Kidney (tissue), 14 donors: ENCODE results near the gene USP36. TPM values are rescaled to one million over a fixed set of nuclear protein-coding genes. Genes with fewer than 3 reads are reported as not detected.
"Not testable (repeated sequence)": the region's sequence is repeated elsewhere in the genome, so short reads cannot be mapped to it uniquely, and the experiment has no call there.

Experiments used
- DNase-seq, 5 donors: peaks; one replicate each; pipeline ENCODE4 v3.0.0-alpha.2; 2013 to 2020
- FAIRE-seq: peaks from 2 replicates; lab custom pipeline; 2012; peaks lifted over from hg19 to GRCh38; lab: Jason Lieb, UNC
- H3K27ac ChIP-seq, 2 donors: one replicate each; pipeline ENCODE4 v1.7.0; 2013; ENCODE audit warnings: low read depth in 2 of 2, low read length in 2 of 2, inconsistent platforms in 1 of 2
- H3K27me3 ChIP-seq: one replicate; pipeline ENCODE4 v1.7.1; 2013; ENCODE audit warnings: low read length, inconsistent platforms; ENCODE audit not compliant: control insufficient read depth, insufficient read depth
- H3K36me3 ChIP-seq, 3 donors: one replicate each; pipeline versions ENCODE4 v1.7.0 to v1.7.1; 2013; ENCODE audit warnings: low read length in 3 of 3, control low read depth in 1 of 3, inconsistent platforms in 1 of 3; ENCODE audit not compliant: insufficient read depth in 3 of 3, control insufficient read depth in 2 of 3
- H3K4me1 ChIP-seq, 3 donors: one replicate each; pipeline versions ENCODE4 v1.7.0 to v1.7.1; 2013; ENCODE audit warnings: low read length in 3 of 3, inconsistent platforms in 1 of 3, low read depth in 1 of 3; ENCODE audit not compliant: control insufficient read depth in 2 of 3, insufficient read depth in 2 of 3
- H3K4me3 ChIP-seq, 3 donors: one replicate each; pipeline versions ENCODE4 v1.7.0 to v1.8.1; 2013; ENCODE audit warnings: low read length in 3 of 3, control low read depth in 1 of 3, inconsistent platforms in 1 of 3
- H3K9ac ChIP-seq, 3 donors: one replicate each; pipeline versions ENCODE4 v1.7.0 to v1.7.1; 2013; ENCODE audit warnings: low read length in 3 of 3, control low read depth in 1 of 3, inconsistent platforms in 1 of 3
- H3K9me3 ChIP-seq, 3 donors: one replicate each; pipeline versions ENCODE4 v1.7.0 to v1.7.1; 2013; ENCODE audit warnings: low read length in 3 of 3, control low read depth in 1 of 3, inconsistent platforms in 1 of 3; ENCODE audit not compliant: control insufficient read depth in 2 of 3, insufficient read depth in 1 of 3
- CTCF ChIP-seq: IDR thresholded peaks from 3 replicates; pipeline ENCODE4 v1.5.1; 2012; ENCODE audit warnings: mild to moderate bottlenecking, moderate library complexity, borderline replicate concordance; ENCODE audit not compliant: insufficient read depth; ENCODE audit errors: extremely low read depth
- intact Hi-C: fragments of 100-400 bp; cut with DNase I; formaldehyde crosslinking; loops from one replicate; pipeline ENCODE4 v1.11.1; 2022
- polyA plus RNA-seq: library from polyadenylated mRNA; stranded (reverse); fragments of 350-450 nt; fragmentation: Illumina TruSeq; extraction: RNeasy Lipid Tissue Mini Kit (QIAGEN cat#74804); gene quantifications from one replicate; pipeline ENCODE4 v1.2.3, GENCODE V29; 2014; ENCODE audit warnings: low read depth, low replicate concordance; ENCODE audit not compliant: insufficient read depth
- total RNA-seq: library from RNA; stranded (reverse); fragmentation: NEBNext Ultra II Directional; extraction: Animal tissue kit (Norgen Biotek cat#: 25700); gene quantifications from one replicate; pipeline ENCODE4 v1.2.1, GENCODE V29; 2021
- donor health status: control.
- donor health status: control.
- donor health status: control.
- donor health status: control.
- donor health status: control.
- donor health status: DM: yes; HTN: yes; CAD: no.
- donor health status: Normal renal cell carcinoma (clear cell type).

Gene USP36
- total and polyA plus RNA-seq, 2 donors from 2014 or later: 17.0 to 66.2 TPM

DNA sequence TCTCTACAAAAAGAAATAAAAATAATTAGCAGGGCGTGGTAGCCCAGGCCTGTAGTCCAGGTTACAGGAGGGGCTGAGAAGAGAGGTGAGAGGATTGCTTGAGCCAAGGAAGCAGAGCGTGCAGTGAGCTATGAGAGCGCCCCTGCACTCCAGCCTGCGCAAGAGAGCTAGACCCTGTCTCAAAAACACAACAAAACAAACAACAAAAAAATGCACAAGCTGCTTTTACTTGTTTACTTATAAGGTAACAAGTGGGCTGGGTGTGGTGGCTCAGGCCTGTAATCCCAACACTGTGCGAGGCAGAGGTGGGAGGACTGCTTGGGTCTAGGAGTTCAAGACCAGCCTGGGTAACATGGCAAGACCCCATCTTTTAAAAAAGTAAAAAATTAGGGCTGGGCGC is 60.3 kb downstream of the USP36 start:
- DNase-seq: peak in 1 of 5 donors; percentile 56

GRCh38 chr17:78779850-78780249 is 60.8 kb downstream of the USP36 start:
- intact Hi-C loops: no loop called here
- peaks cover 0 to 10% (median 0%) of the 10 kb centered on the region in 3 donors for H3K4me1 ChIP-seq
- no peak for FAIRE-seq
- peak in 1 of 5 donors; percentile 49 for DNase-seq
- peak overlapping the region in 2 of 3 donors; percentile 40 to 51 for H3K9ac ChIP-seq
- no peak for TF ChIP-seq CTCF
- no peaks in the 10 kb centered on the region for H3K27me3 ChIP-seq
- peak overlapping the region; percentile 55 to 56 for H3K27ac ChIP-seq
- H3K36me3 ChIP-seq: no peaks in the 10 kb centered on the region
- peak overlapping the region in 1 of 3 donors; percentile 21 for H3K4me3 ChIP-seq
- H3K9me3 ChIP-seq: no peaks in the 10 kb centered on the region

More for the DNA sequence above, 60.3 kb downstream of the USP36 start:
- H3K4me3 ChIP-seq: peak overlapping the region in 1 of 3 donors; percentile 21
- no peaks in the 10 kb centered on the region for H3K27me3 ChIP-seq
- peak overlapping the region in 1 of 3 donors; percentile 40 for H3K9ac ChIP-seq
- no peak for TF ChIP-seq CTCF
- intact Hi-C loops: no loop called here
- peaks cover 0 to 10% (median 0%) of the 10 kb centered on the region in 3 donors for H3K4me1 ChIP-seq
- FAIRE-seq: no peak
- H3K36me3 ChIP-seq: no peaks in the 10 kb centered on the region
- no peaks in the 10 kb centered on the region for H3K9me3 ChIP-seq
- peak overlapping the region; percentile 33 to 55 for H3K27ac ChIP-seq

DNA sequence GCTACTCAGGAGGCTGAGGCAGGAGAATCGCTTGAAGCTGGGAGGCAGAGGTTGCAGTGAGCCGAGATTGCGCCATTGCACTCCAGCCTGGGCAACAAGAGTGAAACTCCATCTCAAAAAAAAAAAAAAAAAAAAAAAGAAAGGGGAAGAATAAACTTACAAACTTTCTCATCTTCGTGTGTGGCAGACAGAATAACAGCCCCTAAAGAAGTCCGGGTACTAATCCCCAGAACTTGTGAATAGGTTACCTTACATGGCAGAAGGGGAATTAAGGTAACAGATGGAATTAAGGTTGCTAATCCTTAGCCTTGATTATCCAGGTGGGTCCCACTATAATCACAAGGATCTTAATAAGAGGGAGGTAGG is 61.3 kb downstream of the USP36 start:
- H3K9ac ChIP-seq, H3K4me1 ChIP-seq, intact Hi-C loops, DNase-seq, H3K4me3 ChIP-seq, FAIRE-seq, H3K27me3 ChIP-seq, H3K36me3 ChIP-seq, H3K9me3 ChIP-seq: not testable (repeated sequence)
- peak overlapping the region in 1 of 2 donors; percentile 56 for H3K27ac ChIP-seq

- H3K4me1 ChIP-seq: peaks cover 0 to 6% (median 0%) of the 10 kb centered on the region in 3 donors
- no peaks in the 10 kb centered on the region for H3K36me3 ChIP-seq
- intact Hi-C loops: no loop called here
- H3K9me3 ChIP-seq: no peaks in the 10 kb centered on the region
- no peak overlapping the region for H3K27ac ChIP-seq
- H3K4me3 ChIP-seq: no peak overlapping the region
- no peaks in the 10 kb centered on the region for H3K27me3 ChIP-seq
- TF ChIP-seq CTCF: no peak
- FAIRE-seq (no peak), DNase-seq (no peak)
- no peak overlapping the region for H3K9ac ChIP-seq
Observed at GRCh38 chr17:78777881-78778280, 62.7 kb downstream of the USP36 start.
